Hepatocyte (in vitro differentiated cells): ENCODE data around the gene FERMT1. TPM values are rescaled to one million over a fixed set of nuclear protein-coding genes. Genes with fewer than 3 reads are reported as not detected.

Experiments used
- DNase-seq: peaks from one replicate; pipeline ENCODE4 v3.0.0-alpha.2; 2016; ENCODE audit warnings: low spot score
- H2AFZ ChIP-seq: fragments of 200-600 bp; sonication (generic); 2 replicates; pipeline ENCODE4 v1.6.0; 2016; ENCODE audit warnings: antibody characterized with exemption, mild to moderate bottlenecking
- H3K27ac ChIP-seq: fragments of 200-600 bp; sonication (generic); 2 replicates; pipeline ENCODE4 v1.5.1; 2016; ENCODE audit warnings: mild to moderate bottlenecking
- H3K27me3 ChIP-seq: fragments of 200-600 bp; sonication (generic); 2 replicates; pipeline ENCODE4 v1.6.1; 2016
- H3K36me3 ChIP-seq: fragments of 200-600 bp; sonication (generic); replicated peaks from 2 replicates; pipeline ENCODE4 v1.5.1; 2016; ENCODE audit warnings: low read depth; ENCODE audit not compliant: insufficient read depth
- H3K4me1 ChIP-seq: fragments of 200-600 bp; sonication (generic); 2 replicates; pipeline ENCODE4 v1.5.1; 2016; ENCODE audit warnings: mild to moderate bottlenecking, moderate library complexity; ENCODE audit not compliant: insufficient read depth
- H3K4me2 ChIP-seq: fragments of 200-600 bp; sonication (generic); 2 replicates; pipeline ENCODE4 v1.6.0; 2016
- H3K4me3 ChIP-seq: fragments of 200-600 bp; sonication (generic); 2 replicates; pipeline ENCODE4 v1.5.1; 2016; ENCODE audit warnings: mild to moderate bottlenecking
- H3K79me2 ChIP-seq: fragments of 200-600 bp; sonication (generic); 2 replicates; pipeline ENCODE4 v1.6.0; 2017; ENCODE audit warnings: mild to moderate bottlenecking
- H3K9me2 ChIP-seq: fragments of 200-600 bp; sonication (generic); replicated peaks from 2 replicates; pipeline ENCODE4 v1.6.0; 2017; ENCODE audit warnings: mild to moderate bottlenecking; ENCODE audit not compliant: insufficient read depth
- H3K9me3 ChIP-seq: fragments of 200-600 bp; sonication (generic); 2 replicates; pipeline ENCODE4 v1.5.1; 2016; ENCODE audit warnings: low read depth, mild to moderate bottlenecking
- H4K20me1 ChIP-seq: fragments of 200-600 bp; sonication (generic); 2 replicates; pipeline ENCODE4 v1.6.0; 2016; ENCODE audit warnings: mild to moderate bottlenecking; ENCODE audit not compliant: insufficient read depth, poor library complexity, severe bottlenecking
- EZH2 ChIP-seq: fragments of 200-600 bp; sonication (generic); IDR thresholded peaks from 2 replicates; pipeline ENCODE4 v1.6.1; 2016; ENCODE audit warnings: antibody characterized with exemption, mild to moderate bottlenecking, borderline replicate concordance
- EZH2phosphoT487 ChIP-seq: fragments of 200-600 bp; sonication (generic); IDR thresholded peaks from one replicate; pipeline ENCODE4 v1.6.1; 2018; ENCODE audit warnings: antibody characterized with exemption, mild to moderate bottlenecking, low read depth, moderate library complexity; ENCODE audit not compliant: unreplicated experiment, severe bottlenecking
- WGBS: methylation state at CpG from one replicate; pipeline ENCODE4 v1.1.6; 2016; ENCODE audit warnings: low lambda C conversion rate; ENCODE audit errors: missing lambda C conversion rate; 5-methylcytosine and 5-hydroxymethylcytosine counted together
- polyA plus RNA-seq: library from polyadenylated mRNA; unstranded; fragments of >200 nt; fragmentation: Nextera tagmentation; extraction: Ambion mirVana; gene quantifications from 2 replicates; pipeline ENCODE4 v1.2.1, GENCODE V29; 2016
- total RNA-seq: library from RNA; depleted of rRNA; stranded (reverse); fragments of >200 nt; gene quantifications from 2 replicates; pipeline ENCODE4 v1.2.3, GENCODE V29; 2014
- TF ChIP-seq, protein P1 (sequence below): fragments of 200-600 bp; sonication (generic); IDR thresholded peaks from 2 replicates; pipeline ENCODE4 v1.5.1; 2016; ENCODE audit warnings: antibody characterized with exemption, mild to moderate bottlenecking; ENCODE audit not compliant: poor library complexity

FERMT1 gene, protein sequence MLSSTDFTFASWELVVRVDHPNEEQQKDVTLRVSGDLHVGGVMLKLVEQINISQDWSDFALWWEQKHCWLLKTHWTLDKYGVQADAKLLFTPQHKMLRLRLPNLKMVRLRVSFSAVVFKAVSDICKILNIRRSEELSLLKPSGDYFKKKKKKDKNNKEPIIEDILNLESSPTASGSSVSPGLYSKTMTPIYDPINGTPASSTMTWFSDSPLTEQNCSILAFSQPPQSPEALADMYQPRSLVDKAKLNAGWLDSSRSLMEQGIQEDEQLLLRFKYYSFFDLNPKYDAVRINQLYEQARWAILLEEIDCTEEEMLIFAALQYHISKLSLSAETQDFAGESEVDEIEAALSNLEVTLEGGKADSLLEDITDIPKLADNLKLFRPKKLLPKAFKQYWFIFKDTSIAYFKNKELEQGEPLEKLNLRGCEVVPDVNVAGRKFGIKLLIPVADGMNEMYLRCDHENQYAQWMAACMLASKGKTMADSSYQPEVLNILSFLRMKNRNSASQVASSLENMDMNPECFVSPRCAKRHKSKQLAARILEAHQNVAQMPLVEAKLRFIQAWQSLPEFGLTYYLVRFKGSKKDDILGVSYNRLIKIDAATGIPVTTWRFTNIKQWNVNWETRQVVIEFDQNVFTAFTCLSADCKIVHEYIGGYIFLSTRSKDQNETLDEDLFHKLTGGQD
- 11.3 and 13.9 TPM in 2 replicates for total RNA-seq
- 3.4 and 6.0 TPM in 2 replicates for polyA plus RNA-seq

DNA sequence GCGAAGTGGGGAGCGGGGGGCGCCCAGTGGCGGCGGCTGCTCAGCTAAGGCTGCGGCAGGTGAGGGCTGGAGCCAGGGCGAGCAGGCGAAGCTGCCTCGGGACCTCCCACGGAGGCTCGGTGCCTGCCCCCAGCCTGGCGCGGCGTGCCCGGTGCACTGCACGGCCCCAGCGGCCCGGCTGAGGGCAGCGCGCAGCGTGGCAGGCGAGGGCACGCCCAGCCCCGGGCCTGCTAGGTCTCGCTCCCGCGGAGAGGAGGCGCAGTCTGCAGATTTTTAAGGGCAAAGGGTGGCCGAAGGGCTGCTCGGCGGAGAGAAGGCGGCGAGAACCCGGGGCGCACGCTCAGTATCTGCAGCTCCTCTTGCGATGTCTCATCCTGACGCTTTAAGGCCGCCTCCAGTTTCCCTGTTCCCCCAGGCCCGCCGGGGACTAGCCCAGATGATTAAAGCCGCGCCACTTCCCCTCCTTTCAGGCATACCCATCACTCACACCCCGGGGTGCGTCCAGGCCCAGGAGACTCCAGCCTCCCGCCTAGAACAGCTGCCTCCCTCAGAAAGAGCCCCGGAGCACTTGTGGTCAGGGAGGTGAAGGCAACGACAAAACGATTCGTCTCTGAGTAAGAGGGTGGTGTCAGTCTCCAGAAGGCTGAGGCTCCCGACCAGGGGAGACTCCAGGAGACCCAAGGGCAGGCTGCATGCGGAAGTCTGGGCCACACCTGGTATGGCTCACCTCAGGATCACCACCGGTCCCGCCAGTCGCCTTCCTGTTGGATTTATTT, at the start of gene FERMT1:
FERMT1 (minus strand) TSS at position 158 of the 776 bp plus-strand sequence. CDS start 3,476 bp downstream, outside the sequence.
- 3% methylated on average over 54 of the region's 55 CpGs for WGBS

DNA sequence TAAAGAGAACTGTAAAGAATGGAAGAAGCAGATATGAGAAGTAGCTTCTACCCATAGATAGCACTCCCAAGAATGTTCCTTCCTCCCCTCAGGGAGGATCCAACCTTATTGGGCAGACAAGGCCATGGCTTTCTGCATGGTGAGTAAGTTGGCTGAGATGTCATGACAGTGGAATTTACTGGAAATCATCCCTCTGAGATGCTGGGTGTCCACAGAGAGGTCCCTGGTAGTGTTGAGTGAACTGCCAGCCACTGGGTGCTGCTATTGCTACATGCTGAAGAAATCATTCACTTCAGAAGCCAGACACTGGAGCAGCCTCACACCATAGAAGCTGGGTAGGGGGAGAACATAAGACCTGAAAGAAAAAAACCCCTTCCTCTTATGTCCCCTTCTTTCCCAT, 46.4 kb upstream of the FERMT1 start:
- Histone ChIP-seq H3K27ac (no peak overlapping the region), H3K4me3 (no peak overlapping the region), H3K36me3 (no peaks in the 10 kb centered on the region), H4K20me1 (no peaks in the 10 kb centered on the region), H3K27me3 (no peaks in the 10 kb centered on the region), H3K9me3 (no peaks in the 10 kb centered on the region), H2AFZ (no peak overlapping the region), H3K9me2 (no peaks in the 10 kb centered on the region), H3K4me2 (no peak overlapping the region), H3K79me2 (no peaks in the 10 kb centered on the region), H3K4me1 (no peaks in the 10 kb centered on the region)
- TF ChIP-seq, protein P1, sequence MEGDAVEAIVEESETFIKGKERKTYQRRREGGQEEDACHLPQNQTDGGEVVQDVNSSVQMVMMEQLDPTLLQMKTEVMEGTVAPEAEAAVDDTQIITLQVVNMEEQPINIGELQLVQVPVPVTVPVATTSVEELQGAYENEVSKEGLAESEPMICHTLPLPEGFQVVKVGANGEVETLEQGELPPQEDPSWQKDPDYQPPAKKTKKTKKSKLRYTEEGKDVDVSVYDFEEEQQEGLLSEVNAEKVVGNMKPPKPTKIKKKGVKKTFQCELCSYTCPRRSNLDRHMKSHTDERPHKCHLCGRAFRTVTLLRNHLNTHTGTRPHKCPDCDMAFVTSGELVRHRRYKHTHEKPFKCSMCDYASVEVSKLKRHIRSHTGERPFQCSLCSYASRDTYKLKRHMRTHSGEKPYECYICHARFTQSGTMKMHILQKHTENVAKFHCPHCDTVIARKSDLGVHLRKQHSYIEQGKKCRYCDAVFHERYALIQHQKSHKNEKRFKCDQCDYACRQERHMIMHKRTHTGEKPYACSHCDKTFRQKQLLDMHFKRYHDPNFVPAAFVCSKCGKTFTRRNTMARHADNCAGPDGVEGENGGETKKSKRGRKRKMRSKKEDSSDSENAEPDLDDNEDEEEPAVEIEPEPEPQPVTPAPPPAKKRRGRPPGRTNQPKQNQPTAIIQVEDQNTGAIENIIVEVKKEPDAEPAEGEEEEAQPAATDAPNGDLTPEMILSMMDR, result peak; percentile 26
- TF ChIP-seq EZH2, result no peak
- peak; percentile 11 for DNase-seq

More for the DNA sequence above, at the start of gene FERMT1:
- no peaks in the 10 kb centered on the region for H3K27me3 ChIP-seq
- H3K27ac ChIP-seq, result peak within 1 kb of the TSS; percentile 92
- H3K4me1 ChIP-seq, result peaks cover 18% of the 10 kb centered on the region
- H3K4me3 ChIP-seq, result peak within 1 kb of the TSS; percentile 44
- no peaks in the 10 kb centered on the region for H3K36me3 ChIP-seq
- peak within 1 kb of the TSS; percentile 98 for H3K4me2 ChIP-seq
- DNase-seq, result peak; percentile 89
- H3K9me2 ChIP-seq, result no peaks in the 10 kb centered on the region
- no peaks in the 10 kb centered on the region for H3K9me3 ChIP-seq
- peak within 1 kb of the TSS; percentile 96 for H2AFZ ChIP-seq
- H4K20me1 ChIP-seq, result no peaks in the 10 kb centered on the region
- TF ChIP-seq EZH2phosphoT487, result no peak
- TF ChIP-seq EZH2, result no peak
- TF ChIP-seq, protein P1, result peak; percentile 38
- peaks cover 20% of the 10 kb centered on the region for H3K79me2 ChIP-seq

DNA sequence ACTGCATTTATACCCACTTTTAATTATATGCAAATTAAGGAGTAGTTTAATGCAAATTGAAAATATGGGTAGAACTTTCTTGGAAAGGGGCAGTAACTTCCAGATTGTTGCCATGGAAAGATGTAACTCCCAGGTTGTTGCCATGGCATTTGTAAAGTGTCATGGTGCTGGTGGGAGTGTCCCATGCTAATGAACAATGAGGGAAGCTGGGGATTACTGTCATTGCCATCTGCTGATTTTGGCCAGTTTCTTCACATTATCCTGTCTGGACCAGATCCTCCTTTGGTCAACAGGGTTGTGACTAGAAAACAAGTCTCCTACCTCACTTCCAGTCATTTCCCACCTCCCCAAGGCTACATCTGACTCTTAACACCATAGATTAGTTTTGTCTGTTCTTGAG, 45.4 kb upstream of the FERMT1 start:
- no peak overlapping the region for H3K4me3 ChIP-seq
- no peaks in the 10 kb centered on the region for H4K20me1 ChIP-seq
- TF ChIP-seq EZH2phosphoT487 (no peak), EZH2 (no peak)
- TF ChIP-seq, protein P1, result no peak
- no peaks in the 10 kb centered on the region for H3K27me3 ChIP-seq
- H3K36me3 ChIP-seq, result no peaks in the 10 kb centered on the region
- no peak overlapping the region for H3K27ac ChIP-seq
- H3K79me2 ChIP-seq, result no peaks in the 10 kb centered on the region
- no peak overlapping the region for H3K4me2 ChIP-seq
- no peaks in the 10 kb centered on the region for H3K4me1 ChIP-seq
- H3K9me3 ChIP-seq, result no peaks in the 10 kb centered on the region
- DNase-seq, result no peak
- H3K9me2 ChIP-seq, result no peaks in the 10 kb centered on the region
- H2AFZ ChIP-seq, result no peak overlapping the region
